Measurements from ENCODE around the gene RAC3.

- TF ChIP-seq POLR2A (IDR thresholded peaks at IDR 0.05; ENCODE audit: low read depth) = no peak
- TF ChIP-seq CTCF (IDR thresholded peaks at IDR 0.05) = no peak
- TF ChIP-seq POLR2AphosphoS5 (IDR thresholded peaks at IDR 0.05) = no peak
These were observed 41.3 kb downstream of the RAC3 start for GRCh38 chr17:82072827-82073226.

Measured in esophagus muscularis mucosa (tissue), 3 donors.